K562 (cell line): Measurements from ENCODE around the gene JAKMIP1. TPM values are rescaled to one million over a fixed set of nuclear protein-coding genes. Genes with fewer than 3 reads are reported as not detected.

Experiments used
- ATAC-seq: fragments of 200-7000 bp; cut with Tn5 transposase; 3 replicates; pipeline ENCODE4 v1.9.1; 2020; ENCODE audit warnings: moderate library complexity
- BruUV-seq: library from RNA; stranded (reverse); fragments of 400-500 nt; replicated peaks from 2 replicates; lab custom pipeline; 2021; lab: Mats Ljungman, UMichigan
- CTCF ChIA-PET: fragments of 300-600 bp; formaldehyde crosslinking; extraction: SDS; loops from one replicate; lab custom pipeline; 2021; ENCODE audit warnings: low intra/inter-chr PET ratio; lab: Yijun Ruan, JAX
- POLR2A ChIA-PET: fragments of 300-600, 350-650 bp; sonication (Branson Sonifier 250); formaldehyde crosslinking; extraction: SDS; loops from one replicate; lab custom pipeline; 2021; ENCODE audit warnings: antibody characterized with exemption, inconsistent platforms; lab: Yijun Ruan, JAX
- DNase-seq, 4 experiments: peaks; one replicate each; pipeline versions ENCODE4 v3.0.0 to v3.0.0-alpha.2; 2011 to 2018; ENCODE audit warnings: low spot score in 3 of 4, mixed read lengths in 3 of 4; ENCODE audit errors: extremely low read depth in 1 of 4
- FAIRE-seq: peaks from 2 replicates; lab custom pipeline; 2011; peaks lifted over from hg19 to GRCh38; lab: Jason Lieb, UNC
- H2AFZ ChIP-seq: 2 replicates; pipeline ENCODE4 v1.6.0; 2011; ENCODE audit warnings: low read depth, low read length, control low read depth, inconsistent platforms
- H3K27ac ChIP-seq: fragments of 200-600 bp; 3 replicates; pipeline ENCODE4 v1.8.0; 2011; ENCODE audit warnings: low read depth, mild to moderate bottlenecking, control low read depth, inconsistent platforms, low read length, moderate library complexity, mixed read lengths; ENCODE audit errors: extremely low read depth
- H3K27me3 ChIP-seq, 2 experiments: fragments of 300-600 bp in 1 of 2; 2 replicates in 1 of 2; 3 replicates in 1 of 2; pipeline versions ENCODE4 v1.6.0 to v1.8.0; 2011; ENCODE audit warnings: inconsistent platforms in 2 of 2, low read length in 2 of 2, mild to moderate bottlenecking in 1 of 2, mixed read lengths in 1 of 2, moderate library complexity in 1 of 2; ENCODE audit not compliant: control insufficient read depth in 2 of 2, insufficient read depth in 2 of 2
- H3K36me3 ChIP-seq: fragments of 300-600 bp; 3 replicates; pipeline ENCODE4 v1.8.0; 2011; ENCODE audit warnings: mild to moderate bottlenecking, low read length, inconsistent platforms; ENCODE audit not compliant: control insufficient read depth, insufficient read depth
- H3K4me1 ChIP-seq, 2 experiments: fragments of 200-600 bp in 1 of 2; replicated peaks in 1 of 2; 2 replicates in 1 of 2; 3 replicates in 1 of 2; pipeline versions ENCODE4 v1.5.1 to v1.8.0; 2011; ENCODE audit warnings: inconsistent platforms in 2 of 2, low read length in 2 of 2, mild to moderate bottlenecking in 1 of 2, mixed read lengths in 1 of 2, moderate library complexity in 1 of 2; ENCODE audit not compliant: control insufficient read depth in 2 of 2, insufficient read depth in 2 of 2
- H3K4me2 ChIP-seq: 2 replicates; pipeline ENCODE4 v1.6.1; 2011; ENCODE audit warnings: low read length, control low read depth, inconsistent platforms, mixed read lengths; ENCODE audit not compliant: insufficient read depth
- H3K4me3 ChIP-seq: fragments of 200-600 bp; sonication (generic), shearing (Covaris generic); 2 replicates; pipeline ENCODE4 v1.5.1; 2016; ENCODE audit warnings: control low read depth, inconsistent platforms
- H3K79me2 ChIP-seq: fragments of 200-600 bp; 3 replicates; pipeline ENCODE4 v1.8.0; 2011; ENCODE audit warnings: low read length, inconsistent platforms; ENCODE audit not compliant: control insufficient read depth, insufficient read depth
- H3K9ac ChIP-seq, 2 experiments: 2 replicates each; pipeline versions ENCODE4 v1.6.0 to v1.6.1; 2011; ENCODE audit warnings: low read depth in 2 of 2, low read length in 2 of 2, control low read depth in 1 of 2, inconsistent platforms in 1 of 2, mild to moderate bottlenecking in 1 of 2, mixed read lengths in 1 of 2; ENCODE audit not compliant: insufficient read depth in 1 of 2
- H3K9me1 ChIP-seq: one replicate; pipeline ENCODE4 v1.6.0; 2011; ENCODE audit warnings: inconsistent platforms, mild to moderate bottlenecking, low read length, moderate library complexity; ENCODE audit not compliant: control insufficient read depth, insufficient read depth
- H3K9me3 ChIP-seq: replicated peaks from 2 replicates; pipeline ENCODE4 v1.5.1; 2011; ENCODE audit warnings: low read depth, low read length, inconsistent platforms; ENCODE audit not compliant: control insufficient read depth, insufficient read depth
- H4K20me1 ChIP-seq: replicated peaks from 2 replicates; pipeline ENCODE4 v1.6.1; 2011; ENCODE audit warnings: low read length, inconsistent platforms, mixed read lengths; ENCODE audit not compliant: control insufficient read depth, insufficient read depth
- ASH1L ChIP-seq: fragments of 450-650 bp; IDR thresholded peaks from 2 replicates; pipeline ENCODE4 v1.6.1; 2018; ENCODE audit warnings: borderline replicate concordance, mild to moderate bottlenecking, low read depth; ENCODE audit not compliant: partially characterized antibody
- CAMTA2 ChIP-seq: fragments of 250-450 bp; sonication (Bioruptor Pico); conservative IDR thresholded peaks from 2 replicates; pipeline ENCODE4 v1.5.1; 2022
- FUS ChIP-seq: fragments of 200-400 bp; formaldehyde crosslinking; optimal IDR thresholded peaks from 2 replicates; pipeline ENCODE3; 2017; ENCODE audit warnings: low read depth, low read length
- JUN ChIP-seq, 2 experiments: sonication (generic) in 1 of 2; formaldehyde crosslinking in 1 of 2; IDR thresholded peaks; 2 replicates each; pipeline versions ENCODE4 v1.6.1 to v1.8.0; 2012 to 2022; ENCODE audit warnings: borderline replicate concordance in 2 of 2, mild to moderate bottlenecking in 2 of 2, improper control_type of control experiment in 1 of 2, low read depth in 1 of 2, low read length in 1 of 2, missing genetic modification reagents in 1 of 2
- L3MBTL2 ChIP-seq: fragments of 450-650 bp; IDR thresholded peaks from 2 replicates; pipeline ENCODE4 v1.6.1; 2016; ENCODE audit warnings: mild to moderate bottlenecking, moderate library complexity
- MEF2A ChIP-seq: IDR thresholded peaks from 2 replicates; pipeline ENCODE4 v1.6.1; 2011; ENCODE audit warnings: low read depth, mild to moderate bottlenecking, low read length, moderate library complexity; ENCODE audit not compliant: control insufficient read depth
- PRPF4 ChIP-seq: fragments of 200-400 bp; formaldehyde crosslinking; IDR thresholded peaks from one replicate; pipeline ENCODE4 v1.6.1; 2017; ENCODE audit warnings: low read length, low read depth, mild to moderate bottlenecking; ENCODE audit not compliant: insufficient read depth, poor library complexity, severe bottlenecking
- SOX6 ChIP-seq: fragments of 450-650 bp; IDR thresholded peaks from 2 replicates; pipeline ENCODE4 v1.6.1; 2014; ENCODE audit warnings: mild to moderate bottlenecking
- SUPT5H ChIP-seq: fragments of 450-650 bp; IDR thresholded peaks from 2 replicates; pipeline ENCODE4 v1.6.1; 2016
- WHSC1 ChIP-seq: IDR thresholded peaks from one replicate; pipeline ENCODE4 v1.6.1; 2012; ENCODE audit warnings: low read length, control low read depth, inconsistent platforms
- XRCC3 ChIP-seq: fragments of 450-650 bp; IDR thresholded peaks from 2 replicates; pipeline ENCODE4 v1.6.1; 2017; ENCODE audit warnings: mild to moderate bottlenecking, moderate library complexity
- ZNF124 ChIP-seq: sonication (generic); formaldehyde crosslinking; IDR thresholded peaks from 2 replicates; pipeline ENCODE4 v1.8.1; 2022; ENCODE audit warnings: missing genetic modification reagents
- ZNF707 ChIP-seq: fragments of 250-450 bp; sonication (Bioruptor Pico); conservative IDR thresholded peaks from 2 replicates; pipeline ENCODE4 v1.8.0; 2022; ENCODE audit warnings: inconsistent platforms, mild to moderate bottlenecking, moderate library complexity
- ZNF764 ChIP-seq: fragments of 250-450 bp; sonication (Bioruptor Pico); IDR thresholded peaks from 2 replicates; pipeline ENCODE4 v1.4.0; 2020; ENCODE audit warnings: low read depth, mild to moderate bottlenecking, moderate library complexity
- WGBS: fragments of 100-300 bp; shearing (Covaris generic); methylation state at CpG from one replicate; pipeline ENCODE4 v1.1.6; 2016; ENCODE audit warnings: low coverage, mixed read lengths; ENCODE audit not compliant: insufficient coverage; ENCODE audit errors: missing lambda C conversion rate; 5-methylcytosine and 5-hydroxymethylcytosine counted together
- in situ Hi-C: fragments of 300-500 bp; cut with MboI; formaldehyde crosslinking; loops from 4 replicates; pipeline ENCODE4 v1.15.0; 2018; ENCODE audit warnings: inconsistent platforms, mixed read lengths
- intact Hi-C: fragments of 100-400 bp; cut with micrococcal nuclease; formaldehyde crosslinking; loops from 2 replicates; pipeline ENCODE4 v1.14.2; 2022
- polyA plus RNA-seq, 8 experiments: library from polyadenylated mRNA; depleted of rRNA in 4 of 8; stranded (reverse) in 5 of 8; unstranded in 3 of 8; fragments of >200 nt; fragmentation: Nextera tagmentation in 2 of 8; fragmentation: Illumina TruSeq in 1 of 8; extraction: Ambion mirVana in 2 of 8; extraction: Trizol in 1 of 8; gene quantifications; 2 replicates each; pipeline versions ENCODE4 v1.2.1 to v1.2.3, GENCODE V29; 2011 to 2014; ENCODE audit warnings: inconsistent platforms in 1 of 8, missing spikeins in 1 of 8
- total RNA-seq, 7 experiments: library from RNA; depleted of rRNA in 6 of 7; stranded (reverse); fragments of >200 nt in 6 of 7; fragmentation: Illumina TruSeq in 2 of 7; extraction: Trizol in 2 of 7; gene quantifications; 2 replicates each; pipeline versions ENCODE4 v1.2.1 to v1.2.3, GENCODE V29; 2011 to 2021; ENCODE audit warnings: low replicate concordance in 1 of 7
- TF ChIP-seq, protein P1 (sequence below): fragments of 200-400 bp; formaldehyde crosslinking; IDR thresholded peaks from 2 replicates; pipeline ENCODE4 v1.6.1; 2017; ENCODE audit warnings: mild to moderate bottlenecking, low read depth, low read length, moderate library complexity
- TF ChIP-seq, protein P2 (sequence below): fragments of 250-450 bp; sonication (Bioruptor Pico); IDR thresholded peaks from 2 replicates; pipeline ENCODE4 v1.8.0; 2022; ENCODE audit warnings: moderate library complexity, mild to moderate bottlenecking, inconsistent platforms

The JAKMIP1 gene
- total and polyA plus RNA-seq, 9 of the 15 experiments (the other 6 are each of a cell fraction or from before 2014, with no cell fraction given): not detected

DNA sequence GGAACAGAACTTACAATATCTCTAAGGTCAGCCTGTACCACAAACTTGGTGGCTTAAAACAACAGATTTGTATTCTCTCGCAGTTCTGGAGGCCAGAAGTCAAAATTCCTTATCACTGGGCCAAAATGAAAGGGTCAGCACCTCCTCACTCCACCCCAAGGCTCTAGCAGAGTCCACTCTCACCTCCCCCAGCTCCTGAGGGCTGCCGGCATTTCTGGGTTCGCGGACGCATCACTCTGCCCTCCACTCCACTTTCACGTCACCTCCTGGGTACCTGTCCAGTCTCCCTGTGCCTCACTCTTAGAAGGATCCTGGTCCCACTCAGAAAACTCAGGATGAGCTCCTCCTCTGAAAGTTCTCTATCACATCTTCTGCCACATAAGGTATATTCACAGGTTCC lies 34.6 kb downstream of the JAKMIP1 start:
- ATAC-seq (no peak), FAIRE-seq (no peak), DNase-seq (no peak)
- Histone ChIP-seq H3K79me2 (no peaks in the 10 kb centered on the region), H3K27ac (no peak overlapping the region), H3K4me1 (no peaks in the 10 kb centered on the region), H3K9me1 (no peaks in the 10 kb centered on the region), H3K9me3 (no peaks in the 10 kb centered on the region), H3K36me3 (no peaks in the 10 kb centered on the region), H2AFZ (no peak overlapping the region), H3K4me2 (no peak overlapping the region), H3K9ac (no peak overlapping the region), H3K4me3 (no peak overlapping the region), H3K27me3 (no peaks in the 10 kb centered on the region), H4K20me1 (no peaks in the 10 kb centered on the region)
- intact Hi-C loops (no loop called here), in situ Hi-C loops (no loop called here)
- ChIA-PET POLR2A (no interaction called here), CTCF (no interaction called here)
- TF ChIP-seq, protein P1, sequence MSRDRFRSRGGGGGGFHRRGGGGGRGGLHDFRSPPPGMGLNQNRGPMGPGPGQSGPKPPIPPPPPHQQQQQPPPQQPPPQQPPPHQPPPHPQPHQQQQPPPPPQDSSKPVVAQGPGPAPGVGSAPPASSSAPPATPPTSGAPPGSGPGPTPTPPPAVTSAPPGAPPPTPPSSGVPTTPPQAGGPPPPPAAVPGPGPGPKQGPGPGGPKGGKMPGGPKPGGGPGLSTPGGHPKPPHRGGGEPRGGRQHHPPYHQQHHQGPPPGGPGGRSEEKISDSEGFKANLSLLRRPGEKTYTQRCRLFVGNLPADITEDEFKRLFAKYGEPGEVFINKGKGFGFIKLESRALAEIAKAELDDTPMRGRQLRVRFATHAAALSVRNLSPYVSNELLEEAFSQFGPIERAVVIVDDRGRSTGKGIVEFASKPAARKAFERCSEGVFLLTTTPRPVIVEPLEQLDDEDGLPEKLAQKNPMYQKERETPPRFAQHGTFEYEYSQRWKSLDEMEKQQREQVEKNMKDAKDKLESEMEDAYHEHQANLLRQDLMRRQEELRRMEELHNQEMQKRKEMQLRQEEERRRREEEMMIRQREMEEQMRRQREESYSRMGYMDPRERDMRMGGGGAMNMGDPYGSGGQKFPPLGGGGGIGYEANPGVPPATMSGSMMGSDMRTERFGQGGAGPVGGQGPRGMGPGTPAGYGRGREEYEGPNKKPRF: no peak
- no peak for TF ChIP-seq ZNF124 (CRISPR knock-in tag)
- no peak for TF ChIP-seq SUPT5H
- TF ChIP-seq SOX6: no peak
- TF ChIP-seq FUS: no peak
- no peak for TF ChIP-seq CAMTA2
- no peak for TF ChIP-seq L3MBTL2
- TF ChIP-seq ASH1L: no peak
- no peak for TF ChIP-seq ZNF707 (CRISPR knock-in tag)
- TF ChIP-seq JUN (IDR thresholded peaks at IDR 0.05; ENCODE audit: borderline replicate concordance, low read depth, low read length): no peak
- no peak for TF ChIP-seq JUN (CRISPR knock-in tag; IDR thresholded peaks at IDR 0.05; ENCODE audit: borderline replicate concordance)
- TF ChIP-seq MEF2A: no peak
- no peak for TF ChIP-seq XRCC3
- TF ChIP-seq, protein P2, sequence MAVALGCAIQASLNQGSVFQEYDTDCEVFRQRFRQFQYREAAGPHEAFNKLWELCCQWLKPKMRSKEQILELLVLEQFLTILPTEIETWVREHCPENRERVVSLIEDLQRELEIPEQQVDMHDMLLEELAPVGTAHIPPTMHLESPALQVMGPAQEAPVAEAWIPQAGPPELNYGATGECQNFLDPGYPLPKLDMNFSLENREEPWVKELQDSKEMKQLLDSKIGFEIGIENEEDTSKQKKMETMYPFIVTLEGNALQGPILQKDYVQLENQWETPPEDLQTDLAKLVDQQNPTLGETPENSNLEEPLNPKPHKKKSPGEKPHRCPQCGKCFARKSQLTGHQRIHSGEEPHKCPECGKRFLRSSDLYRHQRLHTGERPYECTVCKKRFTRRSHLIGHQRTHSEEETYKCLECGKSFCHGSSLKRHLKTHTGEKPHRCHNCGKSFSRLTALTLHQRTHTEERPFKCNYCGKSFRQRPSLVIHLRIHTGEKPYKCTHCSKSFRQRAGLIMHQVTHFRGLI (CRISPR knock-in tag): no peak
- TF ChIP-seq WHSC1: no peak
- no peak for TF ChIP-seq ZNF764 (CRISPR knock-in tag)
- no peak for TF ChIP-seq PRPF4
- BruUV-seq: no TSS peak
- 6% methylated on average over 6 of the region's 6 CpGs for WGBS
